ENCODE data around the gene ATG4D.

DNA sequence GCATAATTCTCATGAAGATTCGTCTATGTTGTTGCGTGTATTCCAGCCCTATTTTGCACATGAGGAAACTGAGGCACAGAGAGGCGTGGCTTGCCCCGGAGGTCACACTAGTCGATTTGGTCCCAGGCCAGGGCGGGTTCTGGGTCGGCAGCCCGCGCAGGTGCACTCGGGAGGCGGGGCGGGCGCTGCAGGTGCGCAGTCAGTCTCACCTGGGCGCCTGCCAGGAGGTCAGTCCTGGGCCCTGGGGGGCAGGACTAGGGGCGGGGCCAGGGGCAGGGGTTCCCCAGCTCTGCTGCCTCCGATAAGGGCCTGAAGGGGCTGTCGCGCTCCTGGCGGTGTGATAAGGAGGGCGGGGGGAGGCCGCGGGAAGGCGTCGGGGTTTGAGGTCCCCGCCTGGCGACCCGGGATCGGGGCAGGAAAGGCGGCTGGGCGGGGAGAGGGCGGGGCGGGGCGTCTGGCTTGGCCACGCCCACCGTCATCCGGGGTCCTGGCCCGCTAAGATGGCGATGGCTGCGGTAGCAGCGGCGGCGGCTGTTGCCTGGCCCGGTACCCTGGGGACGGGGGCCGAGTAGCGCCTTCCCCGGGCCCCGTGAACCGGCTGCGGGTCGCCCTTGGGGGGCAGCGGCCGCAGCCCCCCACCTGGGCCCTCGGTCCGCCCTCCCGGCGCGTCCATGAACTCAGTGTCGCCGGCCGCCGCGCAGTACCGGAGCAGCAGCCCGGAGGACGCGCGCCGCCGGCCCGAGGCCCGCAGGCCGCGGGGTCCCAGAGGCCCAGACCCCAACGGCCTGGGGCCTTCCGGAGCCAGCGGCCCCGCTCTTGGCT is at the start of gene ATG4D:
- TF ChIP-seq, protein P1, sequence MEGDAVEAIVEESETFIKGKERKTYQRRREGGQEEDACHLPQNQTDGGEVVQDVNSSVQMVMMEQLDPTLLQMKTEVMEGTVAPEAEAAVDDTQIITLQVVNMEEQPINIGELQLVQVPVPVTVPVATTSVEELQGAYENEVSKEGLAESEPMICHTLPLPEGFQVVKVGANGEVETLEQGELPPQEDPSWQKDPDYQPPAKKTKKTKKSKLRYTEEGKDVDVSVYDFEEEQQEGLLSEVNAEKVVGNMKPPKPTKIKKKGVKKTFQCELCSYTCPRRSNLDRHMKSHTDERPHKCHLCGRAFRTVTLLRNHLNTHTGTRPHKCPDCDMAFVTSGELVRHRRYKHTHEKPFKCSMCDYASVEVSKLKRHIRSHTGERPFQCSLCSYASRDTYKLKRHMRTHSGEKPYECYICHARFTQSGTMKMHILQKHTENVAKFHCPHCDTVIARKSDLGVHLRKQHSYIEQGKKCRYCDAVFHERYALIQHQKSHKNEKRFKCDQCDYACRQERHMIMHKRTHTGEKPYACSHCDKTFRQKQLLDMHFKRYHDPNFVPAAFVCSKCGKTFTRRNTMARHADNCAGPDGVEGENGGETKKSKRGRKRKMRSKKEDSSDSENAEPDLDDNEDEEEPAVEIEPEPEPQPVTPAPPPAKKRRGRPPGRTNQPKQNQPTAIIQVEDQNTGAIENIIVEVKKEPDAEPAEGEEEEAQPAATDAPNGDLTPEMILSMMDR (IDR thresholded peaks at IDR 0.05; ENCODE audit: borderline replicate concordance, extremely low read depth, low read length, poor library complexity, severe bottlenecking): no peak
- no peak for TF ChIP-seq EZH2 (IDR thresholded peaks at IDR 0.05; ENCODE audit: borderline replicate concordance, low read depth, low read length, severe bottlenecking)

Measured in DND-41 (cell line).